ENCODE results near the gene DAAM1. TPM values are rescaled to one million over a fixed set of nuclear protein-coding genes. Genes with fewer than 3 reads are reported as not detected.

The DAAM1 gene
- total RNA-seq, 1 donor from 2014 or later: 14.6 TPM

DNA sequence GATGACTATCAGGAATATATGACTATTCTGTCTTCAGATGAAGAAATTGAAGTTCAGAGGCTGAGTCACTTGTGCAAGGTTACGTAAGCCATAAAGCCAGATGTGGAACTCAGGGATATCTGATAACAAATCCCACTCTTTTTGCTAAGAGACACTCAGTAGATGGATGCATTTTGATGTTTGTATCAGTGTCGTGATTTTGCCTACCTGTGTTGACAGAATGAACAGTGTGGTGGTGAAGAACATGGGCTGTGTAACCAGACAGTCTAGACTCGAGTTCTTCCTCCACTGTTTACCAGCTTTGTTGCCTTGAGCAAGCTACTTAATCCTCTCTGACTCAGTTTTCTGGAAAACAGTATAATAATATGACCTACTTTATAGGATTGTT lies 93.9 kb downstream of the DAAM1 start:
- intact Hi-C loops (cut with micrococcal nuclease): no loop called here

DNA sequence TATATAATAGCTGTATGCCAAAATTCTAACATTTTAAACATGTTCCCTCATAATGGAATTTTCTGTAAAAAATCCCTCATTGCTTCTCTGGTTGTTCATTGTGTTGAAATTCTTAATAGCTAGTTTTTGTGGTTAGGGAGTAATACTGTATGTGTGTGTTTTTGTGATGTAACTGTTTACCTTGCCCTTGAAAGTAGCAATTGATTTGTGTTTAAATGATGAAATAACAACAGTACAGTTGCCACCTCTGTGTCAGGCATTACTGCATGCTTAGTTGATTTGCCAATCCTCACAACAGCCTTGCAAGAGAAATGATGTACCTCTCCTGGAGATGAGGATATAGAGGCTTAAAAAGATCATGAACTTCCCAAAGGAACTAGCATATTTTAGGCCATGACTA lies 94.9 kb downstream of the DAAM1 start:
- intact Hi-C loops (cut with micrococcal nuclease): no loop called here

DNA sequence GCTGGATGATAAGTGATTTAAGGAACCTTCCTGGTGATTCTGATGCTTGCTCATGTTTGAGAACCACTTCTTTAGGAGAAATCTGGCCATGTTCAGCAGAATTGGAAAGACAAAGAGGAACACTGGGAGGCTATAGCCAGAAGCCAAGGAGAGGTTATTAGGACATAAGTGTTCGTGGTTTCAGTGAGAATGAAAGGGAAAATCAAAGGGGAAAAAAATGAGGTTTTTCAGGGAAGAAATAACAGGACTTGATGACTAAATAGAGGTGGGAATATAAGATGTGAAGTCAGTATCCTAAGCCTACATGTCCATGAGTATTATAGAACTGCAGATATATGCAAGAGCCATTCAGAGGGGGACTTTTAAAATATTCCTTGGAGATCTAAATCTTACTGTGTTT lies 95.6 kb downstream of the DAAM1 start:
- intact Hi-C loops (cut with micrococcal nuclease): no loop called here

- intact Hi-C loops (cut with micrococcal nuclease): no loop called here
Observed at GRCh38 chr14:59292028-59292427, 103.6 kb downstream of the DAAM1 start.

- intact Hi-C loops (cut with micrococcal nuclease): no loop called here
Observed at GRCh38 chr14:59292921-59293534, 104.6 kb downstream of the DAAM1 start.

DNA sequence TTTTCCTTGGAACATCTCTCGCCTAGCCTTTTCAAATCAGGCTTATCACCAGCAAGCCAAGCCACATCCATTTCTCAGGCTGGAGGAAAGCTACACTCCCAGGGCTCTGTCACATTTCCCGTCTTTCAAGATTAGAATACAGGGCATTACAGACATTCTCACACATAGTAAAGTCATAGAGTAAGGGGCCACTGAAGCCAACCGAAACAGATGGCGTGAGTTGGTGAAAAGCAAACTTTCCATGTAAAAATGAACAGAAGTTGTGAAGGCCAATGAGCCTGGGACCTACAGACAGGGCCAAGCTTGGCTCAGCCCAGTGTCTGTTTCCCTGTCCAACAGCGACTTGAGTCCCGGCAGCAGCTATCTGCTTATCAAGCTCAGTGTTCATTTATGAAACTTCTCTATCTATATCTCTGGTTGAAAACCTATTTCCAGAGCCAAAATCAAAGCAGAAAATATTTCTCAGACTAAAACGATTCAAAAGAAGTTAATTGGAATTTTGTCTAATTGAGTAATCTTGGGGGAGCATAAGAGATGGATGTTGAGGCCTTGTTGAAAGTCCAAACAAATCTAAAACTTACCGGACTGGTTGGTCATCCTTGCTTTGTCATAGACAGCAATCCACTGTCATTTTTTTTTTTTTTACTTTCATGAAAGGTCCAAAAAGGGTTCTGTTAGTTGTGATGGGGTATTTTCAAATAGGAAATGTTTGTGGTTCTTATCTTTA lies 105.6 kb downstream of the DAAM1 start:
- intact Hi-C loops (cut with micrococcal nuclease): no loop called here

- intact Hi-C loops (cut with micrococcal nuclease): no loop called here
Observed at GRCh38 chr14:59294662-59294992, 106.2 kb downstream of the DAAM1 start.

- intact Hi-C loops (cut with micrococcal nuclease): no loop called here
Observed at GRCh38 chr14:59295951-59296350, 107.5 kb downstream of the DAAM1 start.

GRCh38 chr14:59296508-59296907 lies 108.0 kb downstream of the DAAM1 start:
- intact Hi-C loops (cut with micrococcal nuclease): no loop called here

DNA sequence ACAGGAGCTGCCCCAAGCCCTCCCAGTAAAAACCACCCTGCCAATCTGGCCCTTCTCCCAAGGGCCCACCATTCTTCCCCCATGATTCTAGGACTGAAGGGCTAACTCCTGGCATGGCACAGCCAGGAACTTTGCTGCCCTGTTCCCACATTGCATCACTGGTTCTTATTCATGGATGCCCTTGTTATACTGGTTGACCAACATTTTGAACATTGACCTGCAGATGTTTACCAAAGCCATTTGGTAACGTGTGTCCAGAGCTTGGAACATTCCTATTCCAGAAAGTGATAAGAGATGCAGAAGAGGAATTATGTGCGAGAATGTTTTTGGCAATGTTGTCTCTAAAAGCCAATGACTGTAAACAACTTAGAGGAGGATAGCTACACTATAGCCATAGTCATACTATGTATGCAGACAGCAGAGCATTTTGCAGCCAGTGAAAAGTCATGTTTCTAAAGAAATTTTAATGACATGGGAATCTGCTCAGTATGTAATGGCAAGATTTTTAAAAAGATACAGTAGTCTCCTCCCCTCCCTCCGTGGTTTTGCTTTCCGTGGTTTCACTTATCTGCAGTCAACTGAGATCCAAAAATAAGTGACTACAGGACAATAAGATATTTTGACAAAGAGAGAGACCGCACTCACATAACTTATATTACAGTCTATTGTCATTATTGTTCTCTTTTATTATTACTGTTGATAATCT lies 108.8 kb downstream of the DAAM1 start:
- intact Hi-C loops (cut with micrococcal nuclease): no loop called here

- intact Hi-C loops (cut with micrococcal nuclease): no loop called here
Observed at GRCh38 chr14:59299731-59300130, 111.3 kb downstream of the DAAM1 start.

DNA sequence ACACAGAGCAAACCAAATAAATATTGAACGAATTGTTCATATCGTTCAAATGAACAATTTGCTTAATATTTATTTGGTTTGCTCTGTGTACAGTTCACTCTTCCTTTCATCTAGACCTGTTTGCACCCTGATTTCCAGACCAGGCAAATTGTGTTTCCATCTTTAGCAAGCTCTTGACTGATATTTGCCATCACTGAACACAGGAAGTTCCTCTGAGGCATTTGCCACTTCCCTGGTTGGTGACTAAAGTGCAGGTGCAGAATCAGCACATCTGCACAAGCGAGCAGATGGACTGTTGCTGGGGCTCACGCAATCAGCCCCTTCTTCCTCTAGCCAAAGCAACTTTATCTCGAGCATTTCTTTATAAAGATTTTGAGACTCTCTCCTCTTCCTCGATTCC lies 112.9 kb downstream of the DAAM1 start:
- intact Hi-C loops (cut with micrococcal nuclease): no loop called here

GRCh38 chr14:59302313-59302712 lies 113.8 kb downstream of the DAAM1 start:
- intact Hi-C loops (cut with micrococcal nuclease): no loop called here

- intact Hi-C loops (cut with micrococcal nuclease): no loop called here
Observed at GRCh38 chr14:59303216-59303615, 114.7 kb downstream of the DAAM1 start.

- intact Hi-C loops (cut with micrococcal nuclease): no loop called here
Observed at GRCh38 chr14:59305231-59305630, 116.8 kb downstream of the DAAM1 start.

GRCh38 chr14:59305836-59306555 lies 117.5 kb downstream of the DAAM1 start:
- intact Hi-C loops (cut with micrococcal nuclease): no loop called here

- intact Hi-C loops (cut with micrococcal nuclease): no loop called here
Observed at GRCh38 chr14:59306775-59307174, 118.3 kb downstream of the DAAM1 start.

- intact Hi-C loops (cut with micrococcal nuclease): no loop called here
Observed at GRCh38 chr14:59308086-59308485, 119.6 kb downstream of the DAAM1 start.

DNA sequence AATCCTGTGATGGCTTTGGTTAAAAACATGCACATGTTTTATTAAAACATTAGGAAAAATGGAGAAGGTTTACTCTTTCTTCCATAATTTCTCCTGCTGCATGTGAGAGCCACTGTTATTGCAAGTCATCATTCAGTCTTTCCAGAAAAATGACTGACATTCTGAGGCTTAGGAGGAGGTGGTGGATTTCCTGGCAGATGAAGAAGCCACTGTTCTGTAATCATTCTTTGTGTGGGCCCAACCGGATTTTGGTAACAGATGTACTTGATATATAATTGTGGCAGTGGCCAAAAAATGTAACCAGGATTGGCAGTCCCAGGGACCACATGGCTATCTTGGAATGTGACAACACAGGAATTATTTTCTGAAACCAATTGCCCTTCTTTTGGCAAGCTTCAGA lies 120.2 kb downstream of the DAAM1 start:
- intact Hi-C loops (cut with micrococcal nuclease): no loop called here

DNA sequence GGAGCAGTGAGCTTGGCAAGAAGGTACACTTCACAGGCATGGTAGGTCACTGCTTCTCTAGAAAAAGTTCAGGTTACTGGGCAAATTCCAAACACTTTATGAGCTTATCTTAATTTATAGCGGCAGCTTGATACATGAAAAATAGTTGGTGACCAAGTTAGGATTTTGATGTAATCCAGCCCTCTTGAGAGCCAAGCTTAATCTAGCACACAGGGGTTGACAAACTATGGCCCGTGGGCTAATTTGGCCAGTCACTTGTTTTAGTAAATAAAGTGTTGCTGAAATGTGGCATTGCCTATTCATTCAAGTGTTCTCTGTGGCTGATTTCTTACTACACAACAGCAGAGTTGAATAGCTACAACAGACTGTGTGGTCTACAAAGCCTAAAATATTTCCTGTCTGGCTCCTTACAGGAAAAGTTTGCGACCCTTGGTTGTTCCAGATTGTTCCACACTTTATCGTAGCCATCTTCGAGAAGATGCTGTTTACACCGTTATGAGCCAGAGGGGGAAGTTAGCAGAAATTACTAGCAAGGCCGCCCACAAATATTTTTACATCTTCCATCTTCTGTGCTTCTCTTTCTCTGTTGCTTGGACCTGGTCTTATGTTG lies 120.9 kb downstream of the DAAM1 start:
- intact Hi-C loops (cut with micrococcal nuclease): no loop called here

- intact Hi-C loops (cut with micrococcal nuclease): no loop called here
Observed at GRCh38 chr14:59310633-59311032, 122.2 kb downstream of the DAAM1 start.

DNA sequence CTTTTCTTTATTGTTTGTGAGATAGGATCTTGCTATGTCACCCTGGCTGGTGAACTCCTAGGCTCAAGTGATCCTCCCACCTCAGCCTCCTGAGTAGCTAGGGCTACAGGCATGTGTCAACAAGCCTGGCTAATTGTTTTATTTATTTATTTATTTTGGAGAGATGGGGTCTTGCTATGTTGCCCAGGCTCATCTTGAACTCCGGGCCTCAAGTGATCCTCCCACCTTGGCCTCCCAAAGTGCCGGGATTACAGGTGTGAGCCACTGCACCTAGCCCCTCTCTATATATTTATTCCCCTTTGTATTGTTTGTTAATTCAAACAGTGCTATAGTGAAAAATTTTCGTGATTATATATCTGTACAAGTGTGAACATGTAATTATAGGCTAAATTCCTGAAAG lies 123.3 kb downstream of the DAAM1 start:
- intact Hi-C loops (cut with micrococcal nuclease): no loop called here
